IMR-90 (cell line): Measurements from ENCODE around the gene ALLC. TPM values are rescaled to one million over a fixed set of nuclear protein-coding genes. Genes with fewer than 3 reads are reported as not detected.
"Not testable (repeated sequence)": the region's sequence is repeated elsewhere in the genome, so short reads cannot be mapped to it uniquely, and the experiment has no call there.

ENCODE experiments used
- ATAC-seq: fragments of 200-7000 bp; cut with Tn5 transposase; 2 replicates; pipeline ENCODE4 v1.9.1; 2020; ENCODE audit warnings: low read depth, mild to moderate bottlenecking, moderate library complexity
- BruUV-seq: library from RNA; stranded (reverse); fragments of 400-500 nt; replicated peaks from 2 replicates; lab custom pipeline; 2021; lab: Mats Ljungman, UMichigan
- CTCF ChIA-PET: fragments of 300-600 bp; formaldehyde crosslinking; extraction: SDS; loops from one replicate; lab custom pipeline; 2021; ENCODE audit warnings: antibody characterized with exemption; lab: Yijun Ruan, JAX
- POLR2A ChIA-PET: fragments of 300-600 bp; sonication (Branson Sonifier 250); formaldehyde crosslinking; loops from one replicate; lab custom pipeline; 2022; ENCODE audit warnings: antibody characterized with exemption; ENCODE audit not compliant: unreplicated experiment; lab: Charles Lee
- DNase-seq: peaks from one replicate; pipeline ENCODE4 v3.0.0; 2013
- H2AFZ ChIP-seq: replicated peaks from 2 replicates; pipeline ENCODE3; 2013; ENCODE audit warnings: low read length, mild to moderate bottlenecking; ENCODE audit not compliant: poor library complexity
- H2AK5ac ChIP-seq: 2 replicates; pipeline ENCODE4 v1.6.1; 2013; ENCODE audit warnings: low read depth, low read length, inconsistent platforms
- H2AK9ac ChIP-seq: replicated peaks from 2 replicates; pipeline ENCODE3; 2013; ENCODE audit warnings: mild to moderate bottlenecking, low read depth, low read length, moderate library complexity; ENCODE audit not compliant: poor library complexity
- H2BK120ac ChIP-seq: 2 replicates; pipeline ENCODE4 v1.6.1; 2013; ENCODE audit warnings: low read depth, low read length, inconsistent platforms
- H2BK15ac ChIP-seq: 3 replicates; pipeline ENCODE4 v1.6.1; 2013; ENCODE audit warnings: low read depth, low read length, inconsistent platforms
- H2BK20ac ChIP-seq: 2 replicates; pipeline ENCODE4 v1.6.1; 2013; ENCODE audit warnings: low read depth, mild to moderate bottlenecking, inconsistent platforms, low read length, moderate library complexity
- H2BK5ac ChIP-seq: 2 replicates; pipeline ENCODE4 v1.6.1; 2013; ENCODE audit warnings: mild to moderate bottlenecking, low read depth, low read length, inconsistent platforms; ENCODE audit not compliant: poor library complexity, severe bottlenecking
- H3K14ac ChIP-seq: replicated peaks from 2 replicates; pipeline ENCODE4 v1.6.1; 2013; ENCODE audit warnings: low read depth, low read length, inconsistent platforms
- H3K18ac ChIP-seq: 2 replicates; pipeline ENCODE4 v1.6.1; 2013; ENCODE audit warnings: low read depth, low read length, control low read depth
- H3K23ac ChIP-seq: 2 replicates; pipeline ENCODE4 v1.6.1; 2013; ENCODE audit warnings: low read depth, low read length, inconsistent platforms
- H3K27ac ChIP-seq: 2 replicates; pipeline ENCODE4 v1.5.1; 2013; ENCODE audit warnings: mild to moderate bottlenecking, control low read depth, low read length; ENCODE audit not compliant: insufficient read depth
- H3K27me3 ChIP-seq: 2 replicates; pipeline ENCODE4 v1.6.1; 2013; ENCODE audit warnings: low read length; ENCODE audit not compliant: control insufficient read depth, insufficient read depth
- H3K36me3 ChIP-seq: 2 replicates; pipeline ENCODE4 v1.6.1; 2013; ENCODE audit warnings: low read length, mixed read lengths; ENCODE audit not compliant: control insufficient read depth, insufficient read depth
- H3K4ac ChIP-seq: 2 replicates; pipeline ENCODE4 v1.6.1; 2013; ENCODE audit warnings: low read depth, low read length, inconsistent platforms
- H3K4me1 ChIP-seq: 2 replicates; pipeline ENCODE4 v1.6.1; 2013; ENCODE audit warnings: low read length, mixed read lengths; ENCODE audit not compliant: control insufficient read depth, insufficient read depth
- H3K4me2 ChIP-seq: 2 replicates; pipeline ENCODE4 v1.6.1; 2013; ENCODE audit warnings: low read depth, mild to moderate bottlenecking, control low read depth, low read length, moderate library complexity
- H3K4me3 ChIP-seq: 2 replicates; pipeline ENCODE4 v1.5.1; 2013; ENCODE audit warnings: low read depth, mild to moderate bottlenecking, control low read depth, low read length, moderate library complexity; ENCODE audit not compliant: insufficient read depth
- H3K56ac ChIP-seq: 2 replicates; pipeline ENCODE4 v1.6.1; 2013; ENCODE audit warnings: low read length, inconsistent platforms; ENCODE audit not compliant: insufficient read depth; ENCODE audit errors: extremely low read depth
- H3K79me1 ChIP-seq, 2 experiments: 2 replicates each; pipeline ENCODE4 v1.6.1; 2013; ENCODE audit warnings: low read length in 2 of 2, inconsistent platforms in 1 of 2, low read depth in 1 of 2
- H3K9ac ChIP-seq: 2 replicates; pipeline ENCODE4 v1.6.1; 2013; ENCODE audit warnings: low read depth, low read length, control low read depth
- H3K9me1 ChIP-seq: 2 replicates; pipeline ENCODE4 v1.6.1; 2013; ENCODE audit warnings: low read length, inconsistent platforms; ENCODE audit not compliant: insufficient read depth
- H3K9me3 ChIP-seq: 2 replicates; pipeline ENCODE4 v1.6.1; 2013; ENCODE audit warnings: low read length; ENCODE audit not compliant: control insufficient read depth, insufficient read depth
- H4K20me1 ChIP-seq: 2 replicates; pipeline ENCODE4 v1.6.1; 2013; ENCODE audit warnings: low read length, inconsistent platforms; ENCODE audit not compliant: insufficient read depth
- H4K5ac ChIP-seq: 2 replicates; pipeline ENCODE4 v1.6.1; 2013; ENCODE audit warnings: mild to moderate bottlenecking, low read depth, low read length, control low read depth
- H4K8ac ChIP-seq, 2 experiments: 2 replicates each; pipeline ENCODE4 v1.6.1; 2013; ENCODE audit warnings: low read depth in 2 of 2, low read length in 2 of 2, control low read depth in 1 of 2, inconsistent platforms in 1 of 2
- H4K91ac ChIP-seq: 2 replicates; pipeline ENCODE4 v1.6.1; 2013; ENCODE audit warnings: low read depth, low read length, inconsistent platforms; ENCODE audit not compliant: insufficient read depth
- CTCF ChIP-seq: conservative IDR thresholded peaks from 2 replicates; pipeline ENCODE4 v1.5.1; 2012; ENCODE audit warnings: mild to moderate bottlenecking, low read depth, low read length, improper control_type of control experiment
- MAZ ChIP-seq: IDR thresholded peaks from 2 replicates; pipeline ENCODE4 v1.6.1; 2012; ENCODE audit warnings: low read depth, mild to moderate bottlenecking, low read length, improper control_type of control experiment, moderate library complexity, borderline replicate concordance
- WGBS, 2 experiments: methylation state at CpG; one replicate each; pipeline versions ENCODE4 v1.1.5 to v1.1.7; 2013; ENCODE audit warnings: missing lambda C conversion rate in 2 of 2; ENCODE audit not compliant: insufficient read length in 1 of 2; ENCODE audit errors: extremely low coverage in 2 of 2; 5-methylcytosine and 5-hydroxymethylcytosine counted together
- dilution Hi-C: fragments of 300-500 bp; cut with HindIII; formaldehyde crosslinking; loops from one replicate; pipeline ENCODE4 v1.14.3; 2018; ENCODE audit warnings: low sequenced_read_pairs; ENCODE audit not compliant: unreplicated experiment
- in situ Hi-C: fragments of 300-500 bp; cut with MboI; formaldehyde crosslinking; loops from 3 replicates; pipeline ENCODE4 v1.14.3; 2019; ENCODE audit warnings: low sequenced_read_pairs, inconsistent platforms, mixed read lengths
- intact Hi-C: fragments of 100-400 bp; cut with micrococcal nuclease; formaldehyde crosslinking; loops from 2 replicates; pipeline ENCODE4 v1.10.0; 2022
- polyA plus RNA-seq, 3 experiments: library from polyadenylated mRNA; depleted of rRNA; stranded (reverse); fragments of >200 nt; gene quantifications; 2 replicates each; pipeline ENCODE4 v1.2.3, GENCODE V29; 2012; ENCODE audit warnings: low replicate concordance in 1 of 3
- total RNA-seq: library from RNA; depleted of rRNA; stranded (reverse); fragments of >200 nt; gene quantifications from 2 replicates; pipeline ENCODE4 v1.2.3, GENCODE V29; 2012

Gene ALLC
- total and polyA plus RNA-seq, 2 of the 4 experiments (the other 2 are of a cell fraction), result not detected

- TF ChIP-seq CTCF, result no peak
- TF ChIP-seq MAZ, result no peak
Observed at GRCh38 chr2:3659447-3660432, 1.7 kb downstream of the ALLC start (continued).

GRCh38 chr2:3660640-3661039 is 2.6 kb downstream of the ALLC start:
- H3K23ac ChIP-seq, H2BK15ac ChIP-seq, H3K79me1 ChIP-seq, intact Hi-C loops, H4K91ac ChIP-seq, H4K20me1 ChIP-seq, H2AK5ac ChIP-seq, BruUV-seq, dilution Hi-C loops, H3K9me1 ChIP-seq, H2BK5ac ChIP-seq, H3K56ac ChIP-seq, H3K9ac ChIP-seq, H4K8ac ChIP-seq, POLR2A ChIA-PET, H3K18ac ChIP-seq, H3K14ac ChIP-seq, H2AFZ ChIP-seq, ATAC-seq, H3K27ac ChIP-seq, CTCF ChIA-PET, H3K4ac ChIP-seq, H3K27me3 ChIP-seq, H3K36me3 ChIP-seq, H2BK120ac ChIP-seq, H2BK20ac ChIP-seq, H3K4me3 ChIP-seq, H3K9me3 ChIP-seq, H3K4me2 ChIP-seq, H2AK9ac ChIP-seq, H4K5ac ChIP-seq: not testable (repeated sequence)
- WGBS, 2 experiments, result 82% methylated on average over 3 of the region's 7 CpGs; no CpG with 5 or more reads in 1 of the 2 experiments
- H3K4me1 ChIP-seq, result peaks cover 10% of the 10 kb centered on the region; the same call in 1 of the 2 replicates
- peak; percentile 18 for DNase-seq
- in situ Hi-C loops, result loop anchor here (25.0 kb wide), 1 partner anchor 1798 kb away; no protein-coding TSS in a partner anchor
